ENCODE data around the gene KPNA5. TPM values are rescaled to one million over a fixed set of nuclear protein-coding genes. Genes with fewer than 3 reads are reported as not detected.
"Not testable (repeated sequence)": the region's sequence is repeated elsewhere in the genome, so short reads cannot be mapped to it uniquely, and the experiment has no call there.

The KPNA5 gene
- total RNA-seq, 4 donors from 2014 or later, result 0.20 to 5.6 (median 2.2) TPM

- Histone ChIP-seq H3K4me3 (no peak overlapping the region), H3K27me3 (no peaks in the 10 kb centered on the region), H3K36me3 (no peaks in the 10 kb centered on the region), H3K4me1 (peaks cover 0 to 42% (median 21%) of the 10 kb centered on the region in 4 donors), H3K9me3 (no peaks in the 10 kb centered on the region), H3K27ac (no peak overlapping the region)
- in situ Hi-C loops (cut with MboI; ENCODE audit: low pct_ligation_motif_present in 1 of 4, low pct_unique_long_range_greater_than_20kb in 1 of 4, low sequenced_read_pairs in 3 of 4), result loop anchor here in 1 of 4 donors (25.0 kb wide), 1 partner anchor 376 kb away; the partner anchor contains the start of gene TSPYL1
- TF ChIP-seq, protein P1, sequence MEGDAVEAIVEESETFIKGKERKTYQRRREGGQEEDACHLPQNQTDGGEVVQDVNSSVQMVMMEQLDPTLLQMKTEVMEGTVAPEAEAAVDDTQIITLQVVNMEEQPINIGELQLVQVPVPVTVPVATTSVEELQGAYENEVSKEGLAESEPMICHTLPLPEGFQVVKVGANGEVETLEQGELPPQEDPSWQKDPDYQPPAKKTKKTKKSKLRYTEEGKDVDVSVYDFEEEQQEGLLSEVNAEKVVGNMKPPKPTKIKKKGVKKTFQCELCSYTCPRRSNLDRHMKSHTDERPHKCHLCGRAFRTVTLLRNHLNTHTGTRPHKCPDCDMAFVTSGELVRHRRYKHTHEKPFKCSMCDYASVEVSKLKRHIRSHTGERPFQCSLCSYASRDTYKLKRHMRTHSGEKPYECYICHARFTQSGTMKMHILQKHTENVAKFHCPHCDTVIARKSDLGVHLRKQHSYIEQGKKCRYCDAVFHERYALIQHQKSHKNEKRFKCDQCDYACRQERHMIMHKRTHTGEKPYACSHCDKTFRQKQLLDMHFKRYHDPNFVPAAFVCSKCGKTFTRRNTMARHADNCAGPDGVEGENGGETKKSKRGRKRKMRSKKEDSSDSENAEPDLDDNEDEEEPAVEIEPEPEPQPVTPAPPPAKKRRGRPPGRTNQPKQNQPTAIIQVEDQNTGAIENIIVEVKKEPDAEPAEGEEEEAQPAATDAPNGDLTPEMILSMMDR (IDR thresholded peaks at IDR 0.05), result no peak
- TF ChIP-seq POLR2AphosphoS5 (IDR thresholded peaks at IDR 0.05) (no peak), EP300 (IDR thresholded peaks at IDR 0.05; ENCODE audit: low read depth) (no peak), POLR2A (IDR thresholded peaks at IDR 0.05) (no peak)
- 93 to 98% methylated on average over 3 of the region's 3 CpGs for WGBS, 2 donors (ENCODE audit: low coverage in 1 of 2)
- no peak for DNase-seq
- intact Hi-C loops (cut with DNase I; ENCODE audit: low total_unique reads), result no loop called here
Measured at GRCh38 chr6:116663308-116663707, 17.7 kb upstream of the KPNA5 start.

DNA sequence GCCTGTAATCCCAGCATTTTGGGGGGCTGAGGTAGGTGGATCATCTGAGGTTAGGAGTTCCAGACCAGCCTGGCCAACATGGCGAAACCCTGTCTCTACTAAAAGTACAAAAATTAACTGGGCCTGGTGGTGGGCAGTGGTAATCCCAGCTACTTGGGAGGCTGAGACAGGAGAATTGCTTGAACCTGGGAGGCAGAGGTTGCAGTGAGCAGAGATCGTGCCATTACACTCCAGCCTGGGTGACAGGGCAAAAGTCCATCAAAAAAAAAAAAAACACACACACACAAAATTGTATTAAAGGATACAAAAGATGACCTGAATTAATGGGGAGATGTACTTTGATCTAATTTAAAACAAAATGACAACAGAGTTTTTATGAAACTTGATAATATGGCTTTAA, 16.8 kb upstream of the KPNA5 start:
- DNase-seq; H3K9me3 ChIP-seq; H3K4me3 ChIP-seq; H3K27me3 ChIP-seq; intact Hi-C loops (cut with DNase I; ENCODE audit: low total_unique reads); H3K36me3 ChIP-seq; H3K27ac ChIP-seq: not testable (repeated sequence)
- in situ Hi-C loops (cut with MboI; ENCODE audit: low pct_ligation_motif_present in 1 of 4, low pct_unique_long_range_greater_than_20kb in 1 of 4, low sequenced_read_pairs in 3 of 4), result loop anchor here in 1 of 4 donors (25.0 kb wide), 1 partner anchor 377 kb away; the partner anchor contains the start of gene TSPYL1
- peaks cover 0 to 42% (median 21%) of the 10 kb centered on the region in 4 donors for H3K4me1 ChIP-seq
- 84 to 100% methylated on average over 2 of the region's 2 CpGs for WGBS, 2 donors (ENCODE audit: low coverage in 1 of 2)

DNA sequence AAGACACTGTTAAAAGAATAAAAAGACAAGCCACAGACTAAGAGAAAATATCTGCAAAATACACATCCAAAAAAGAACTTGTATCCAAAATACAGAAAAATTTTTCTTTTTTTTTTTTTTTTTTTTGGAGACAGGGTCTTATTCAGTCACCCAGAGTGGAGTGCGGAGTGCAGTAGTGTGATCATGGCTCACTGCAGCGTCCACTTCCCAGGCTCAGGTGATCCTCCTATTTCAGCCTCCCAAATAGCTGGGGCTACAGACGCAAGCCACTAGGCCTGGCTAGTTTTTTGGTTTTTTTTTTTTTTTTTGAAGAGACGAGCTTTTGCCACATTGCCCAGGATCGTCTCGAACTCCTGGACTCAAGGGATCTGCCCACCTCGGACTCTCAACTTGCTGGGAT, 15.5 kb upstream of the KPNA5 start:
- TF ChIP-seq POLR2A (IDR thresholded peaks at IDR 0.05) (no peak), POLR2AphosphoS5 (IDR thresholded peaks at IDR 0.05) (no peak), EP300 (IDR thresholded peaks at IDR 0.05; ENCODE audit: low read depth) (no peak)
- TF ChIP-seq, protein P1 (IDR thresholded peaks at IDR 0.05), result no peak

GRCh38 chr6:116666869-116667268, 14.1 kb upstream of the KPNA5 start:
- in situ Hi-C loops (cut with MboI; ENCODE audit: low pct_ligation_motif_present in 1 of 4, low pct_unique_long_range_greater_than_20kb in 1 of 4, low sequenced_read_pairs in 3 of 4), result loop anchor here in 1 of 4 donors (25.0 kb wide), 1 partner anchor 380 kb away; the partner anchor contains the start of gene TSPYL1
- no peak for DNase-seq
- Histone ChIP-seq H3K36me3 (no peaks in the 10 kb centered on the region), H3K4me1 (peaks cover 0 to 42% (median 21%) of the 10 kb centered on the region in 4 donors), H3K4me3 (no peak overlapping the region), H3K9me3 (no peaks in the 10 kb centered on the region), H3K27ac (no peak overlapping the region), H3K27me3 (no peaks in the 10 kb centered on the region)
- intact Hi-C loops (cut with DNase I; ENCODE audit: low total_unique reads), result no loop called here
- WGBS, 2 donors (ENCODE audit: low coverage in 1 of 2), result 38 to 64% methylated on average over 1 of the region's 1 CpG
- TF ChIP-seq POLR2AphosphoS5 (IDR thresholded peaks at IDR 0.05) (no peak), POLR2A (IDR thresholded peaks at IDR 0.05) (no peak), EP300 (IDR thresholded peaks at IDR 0.05; ENCODE audit: low read depth) (no peak)
- TF ChIP-seq, protein P1 (IDR thresholded peaks at IDR 0.05), result no peak

More for the DNA sequence above, 15.5 kb upstream of the KPNA5 start:
- in situ Hi-C loops (cut with MboI; ENCODE audit: low pct_ligation_motif_present in 1 of 4, low pct_unique_long_range_greater_than_20kb in 1 of 4, low sequenced_read_pairs in 3 of 4), result loop anchor here in 1 of 4 donors (25.0 kb wide), 1 partner anchor 378 kb away; the partner anchor contains the start of gene TSPYL1
- H3K36me3 ChIP-seq, result no peaks in the 10 kb centered on the region
- intact Hi-C loops (cut with DNase I; ENCODE audit: low total_unique reads), result no loop called here
- no peaks in the 10 kb centered on the region for H3K9me3 ChIP-seq
- no peak overlapping the region for H3K4me3 ChIP-seq
- H3K27me3 ChIP-seq, result no peaks in the 10 kb centered on the region
- 83 to 89% methylated on average over 7 of the region's 7 CpGs for WGBS, 2 donors (ENCODE audit: low coverage in 1 of 2)
- DNase-seq, result no peak
- no peak overlapping the region for H3K27ac ChIP-seq
- peaks cover 0 to 42% (median 21%) of the 10 kb centered on the region in 4 donors for H3K4me1 ChIP-seq

All from transverse colon (tissue), 4 donors.